Choroid plexus epithelial cell (primary cell): ENCODE results near the gene UBXN10.
A peak's percentile ranks its signal among the peaks of the same experiment; 100 is the strongest.
"Not testable (repeated sequence)": the region's sequence is repeated elsewhere in the genome, so short reads cannot be mapped to it uniquely, and the experiment has no call there.

ENCODE experiments used
- DNase-seq: peaks from one replicate; pipeline ENCODE4 v3.0.0-alpha.2; 2010; ENCODE audit warnings: low read depth
- H3K4me3 ChIP-seq: 2 replicates; pipeline ENCODE4 v1.5.1; 2011; ENCODE audit warnings: low read depth, mild to moderate bottlenecking, control low read depth, low read length, moderate library complexity
- TF ChIP-seq, protein P1 (sequence below): conservative IDR thresholded peaks from 2 replicates; pipeline ENCODE4 v1.5.1; 2011; ENCODE audit warnings: low read depth, mild to moderate bottlenecking, control low read depth, inconsistent platforms, low read length, moderate library complexity

The UBXN10 gene

DNA sequence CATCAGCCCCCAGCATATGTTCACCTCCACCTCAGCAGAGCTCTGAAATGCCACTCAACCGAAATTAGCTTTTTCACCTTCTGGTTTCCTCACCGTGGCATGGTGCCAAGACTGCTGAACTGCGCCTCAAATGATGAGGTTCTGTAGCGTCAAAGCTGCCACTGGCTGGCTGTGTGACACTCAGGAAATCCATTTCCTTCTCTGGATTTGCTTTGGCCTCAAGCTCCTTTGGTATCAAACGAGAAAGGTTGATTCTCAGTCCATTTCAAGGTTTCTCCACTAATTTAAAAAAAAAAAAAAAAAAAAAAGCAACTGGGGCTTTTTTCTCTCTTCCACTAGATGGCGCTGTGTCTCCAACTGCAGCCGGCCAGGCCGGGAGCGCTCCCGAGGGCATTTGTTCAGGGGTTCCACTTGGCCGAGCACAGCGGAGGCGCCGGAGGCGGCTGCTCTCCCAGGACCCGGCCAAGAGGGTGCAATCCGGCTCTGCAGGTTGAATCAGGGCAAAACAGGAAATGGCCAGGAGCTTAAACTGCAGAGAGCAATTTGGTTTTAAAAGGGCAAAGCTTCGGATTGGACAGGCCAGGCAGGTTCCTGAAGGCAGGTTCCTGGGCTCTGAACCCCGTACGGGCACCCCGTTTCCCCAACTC is 26.9 kb downstream of the UBXN10 start:
- peak; percentile 51 for DNase-seq
- TF ChIP-seq, protein P1, sequence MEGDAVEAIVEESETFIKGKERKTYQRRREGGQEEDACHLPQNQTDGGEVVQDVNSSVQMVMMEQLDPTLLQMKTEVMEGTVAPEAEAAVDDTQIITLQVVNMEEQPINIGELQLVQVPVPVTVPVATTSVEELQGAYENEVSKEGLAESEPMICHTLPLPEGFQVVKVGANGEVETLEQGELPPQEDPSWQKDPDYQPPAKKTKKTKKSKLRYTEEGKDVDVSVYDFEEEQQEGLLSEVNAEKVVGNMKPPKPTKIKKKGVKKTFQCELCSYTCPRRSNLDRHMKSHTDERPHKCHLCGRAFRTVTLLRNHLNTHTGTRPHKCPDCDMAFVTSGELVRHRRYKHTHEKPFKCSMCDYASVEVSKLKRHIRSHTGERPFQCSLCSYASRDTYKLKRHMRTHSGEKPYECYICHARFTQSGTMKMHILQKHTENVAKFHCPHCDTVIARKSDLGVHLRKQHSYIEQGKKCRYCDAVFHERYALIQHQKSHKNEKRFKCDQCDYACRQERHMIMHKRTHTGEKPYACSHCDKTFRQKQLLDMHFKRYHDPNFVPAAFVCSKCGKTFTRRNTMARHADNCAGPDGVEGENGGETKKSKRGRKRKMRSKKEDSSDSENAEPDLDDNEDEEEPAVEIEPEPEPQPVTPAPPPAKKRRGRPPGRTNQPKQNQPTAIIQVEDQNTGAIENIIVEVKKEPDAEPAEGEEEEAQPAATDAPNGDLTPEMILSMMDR, result peak; percentile 82
- no peak overlapping the region for H3K4me3 ChIP-seq

DNA sequence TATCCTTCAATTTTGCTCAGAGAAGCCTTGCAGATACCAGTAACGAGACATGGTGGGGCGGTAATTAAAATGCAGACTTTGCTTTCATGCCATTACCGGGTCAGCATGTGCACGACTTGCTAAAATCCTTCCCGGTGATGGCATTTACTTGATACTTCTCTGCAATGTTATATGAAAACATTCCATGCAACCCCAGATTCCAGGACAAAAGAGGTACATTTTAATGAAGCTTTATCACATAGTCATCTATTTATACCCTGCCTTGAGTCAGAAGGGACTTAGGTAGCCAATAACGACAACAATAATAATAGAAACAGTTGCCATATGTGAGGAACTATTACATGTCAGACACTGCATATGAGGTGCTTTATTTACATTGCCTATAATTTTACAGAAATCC is 29.8 kb downstream of the UBXN10 start:
- TF ChIP-seq, protein P1, result no peak
- H3K4me3 ChIP-seq, result no peak overlapping the region
- DNase-seq, result no peak

DNA sequence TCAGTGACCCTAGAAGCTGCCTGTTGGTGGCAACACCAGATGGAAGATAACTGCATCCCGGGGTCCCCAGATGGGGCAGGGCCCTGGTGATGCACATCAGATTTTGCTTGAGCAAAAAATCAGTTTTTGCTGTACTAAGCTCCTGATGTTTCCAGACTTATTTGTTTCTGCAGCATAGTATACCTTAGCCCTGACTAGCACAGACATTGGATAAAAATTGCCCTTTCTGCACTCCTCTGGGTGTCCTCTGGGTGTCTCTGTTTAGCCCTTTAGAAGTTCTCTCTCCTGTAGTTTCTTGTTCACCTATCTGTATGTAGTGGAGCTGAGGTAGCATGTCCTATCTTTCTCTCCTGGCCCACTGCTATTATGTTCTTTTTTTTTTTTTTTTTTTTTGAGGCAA is 30.7 kb downstream of the UBXN10 start:
- TF ChIP-seq, protein P1, result peak; percentile 55
- H3K4me3 ChIP-seq, result no peak overlapping the region
- peak; percentile 29 for DNase-seq

DNA sequence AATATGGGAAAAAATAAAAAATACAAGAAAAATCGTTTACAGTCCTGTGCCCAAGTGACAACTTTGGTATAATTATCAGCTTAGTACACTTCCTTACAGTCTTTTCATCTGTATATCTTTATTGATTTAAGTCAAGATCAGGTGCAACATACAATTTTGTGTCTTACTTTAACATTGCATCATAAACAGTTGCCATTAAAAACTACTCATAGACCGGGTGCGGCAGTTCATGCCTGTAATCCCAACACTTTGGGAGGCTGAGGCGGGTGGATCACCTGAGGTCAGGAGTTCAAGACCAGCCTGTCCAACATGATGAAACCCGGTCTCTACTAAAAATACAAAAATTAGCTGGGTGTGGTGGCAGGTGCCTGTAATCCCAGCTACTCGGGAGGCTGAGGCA is 33.2 kb downstream of the UBXN10 start:
- not testable (repeated sequence) for H3K4me3 ChIP-seq, DNase-seq

DNA sequence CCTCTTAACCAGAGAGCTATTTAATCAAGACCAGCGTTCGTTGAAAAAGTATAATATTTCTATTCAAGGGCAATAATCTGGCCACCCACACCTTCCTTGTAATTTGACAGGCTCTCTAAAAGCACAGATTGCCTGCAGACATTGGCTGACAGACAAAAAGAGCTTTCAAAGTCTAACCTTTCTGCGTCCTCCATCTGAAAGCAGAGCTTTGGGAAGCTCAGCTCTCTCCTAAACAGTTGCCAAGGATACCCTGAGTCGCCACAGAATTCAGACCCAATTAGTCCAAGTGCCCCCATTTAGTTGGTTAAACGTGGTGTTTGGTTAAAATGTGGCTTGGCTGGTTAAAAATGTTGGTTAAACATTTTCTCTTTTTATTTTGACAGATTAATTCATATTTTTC is 34.1 kb downstream of the UBXN10 start:
- no peak overlapping the region for H3K4me3 ChIP-seq
- no peak for DNase-seq
- TF ChIP-seq, protein P1, result no peak

DNA sequence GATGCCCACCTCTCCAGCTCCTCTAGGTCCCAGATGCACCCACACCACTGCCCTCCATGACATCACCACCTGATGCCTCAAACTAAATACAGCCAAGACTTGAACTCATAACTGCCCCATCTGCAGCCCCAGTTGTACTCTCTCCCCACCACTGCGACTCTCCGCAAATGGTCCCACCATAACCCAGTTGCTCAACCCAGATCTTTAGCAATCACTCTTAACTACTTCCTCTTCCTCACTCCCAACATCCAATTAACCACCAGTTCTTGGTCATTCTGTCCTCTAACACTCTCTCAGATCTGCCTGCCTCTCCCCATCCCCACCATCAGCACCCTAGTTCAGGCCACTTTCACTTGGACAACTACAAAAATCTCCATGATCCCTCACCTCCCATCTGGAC is 37.2 kb downstream of the UBXN10 start:
- TF ChIP-seq, protein P1, result no peak
- no peak overlapping the region for H3K4me3 ChIP-seq
- DNase-seq, result no peak

DNA sequence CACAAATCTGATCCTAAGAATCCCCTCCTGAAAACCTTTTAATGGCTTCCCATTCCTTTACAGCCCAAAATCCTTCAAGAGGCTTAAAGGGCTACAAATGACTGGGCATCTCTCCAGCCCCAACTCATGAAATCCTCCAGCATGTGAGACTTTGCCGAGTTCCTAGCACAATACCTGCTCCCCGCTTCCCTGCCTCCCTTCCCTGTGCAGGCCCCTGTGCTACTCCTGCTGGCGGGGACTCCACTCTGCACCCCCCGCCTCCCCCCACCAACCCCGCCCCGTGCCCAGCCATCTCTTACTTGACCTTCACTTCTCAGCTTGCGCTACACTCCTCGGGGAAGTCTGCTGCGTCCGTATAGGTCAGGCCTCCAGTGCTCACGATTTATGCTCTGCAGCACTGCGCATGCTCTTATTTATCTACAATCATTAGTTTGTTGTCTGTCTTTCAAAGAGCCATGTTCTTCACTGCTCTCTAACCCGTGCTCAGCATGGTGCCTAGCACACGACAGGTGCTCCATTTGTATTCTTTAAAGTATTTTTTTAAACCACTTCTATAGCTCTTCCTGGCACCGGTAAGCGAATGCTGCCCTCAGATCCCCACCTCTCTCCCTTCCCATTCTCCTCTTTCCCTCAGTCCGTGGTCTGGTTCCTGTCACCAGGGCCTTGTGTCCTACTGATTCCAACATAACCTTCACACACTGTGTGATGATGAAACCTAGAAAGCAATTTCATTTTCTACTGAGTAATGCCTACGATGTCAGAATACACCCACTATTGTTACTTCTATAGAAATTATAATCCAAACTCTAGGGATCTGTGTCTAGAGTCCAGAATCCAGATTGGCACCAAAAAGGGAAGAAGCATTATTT is 37.9 kb downstream of the UBXN10 start:
- no peak overlapping the region for H3K4me3 ChIP-seq
- TF ChIP-seq, protein P1, result no peak
- DNase-seq, result no peak
